SK-N-SH treated with all-trans-retinoic acid at 6 μM for 48 hours (cell line): ENCODE measurements around the gene IL1B.

Source experiments
- ATAC-seq: fragments of 200-7000 bp; cut with Tn5 transposase; 3 replicates; pipeline ENCODE4 v1.9.1; 2020; ENCODE audit warnings: mild to moderate bottlenecking, moderate library complexity
- ARNTL ChIP-seq: fragments of 450-650 bp; formaldehyde crosslinking; IDR thresholded peaks from 2 replicates; pipeline ENCODE4 v1.5.0; 2020; ENCODE audit warnings: low read depth, mild to moderate bottlenecking, moderate library complexity, borderline replicate concordance
- BACH2 ChIP-seq: fragments of 250-450 bp; sonication (Bioruptor Pico); IDR thresholded peaks from 2 replicates; pipeline ENCODE4 v1.9.0; 2021; ENCODE audit warnings: mild to moderate bottlenecking, borderline replicate concordance
- CREB5 ChIP-seq: fragments of 250-450 bp; sonication (Bioruptor Pico); IDR thresholded peaks from 2 replicates; pipeline ENCODE4 v1.5.1; 2020; ENCODE audit warnings: low read depth, mild to moderate bottlenecking, moderate library complexity
- CSDC2 ChIP-seq: fragments of 250-450 bp; sonication (Bioruptor Pico); IDR thresholded peaks from 2 replicates; pipeline ENCODE4 v1.5.0; 2020; ENCODE audit warnings: mild to moderate bottlenecking, moderate library complexity
- ESRRG ChIP-seq: fragments of 250-450 bp; sonication (Bioruptor Pico); IDR thresholded peaks from 2 replicates; pipeline ENCODE4 v1.6.1; 2021; ENCODE audit warnings: mild to moderate bottlenecking
- GLIS3 ChIP-seq: fragments of 250-450 bp; sonication (Bioruptor Pico); IDR thresholded peaks from 2 replicates; pipeline ENCODE4 v1.5.0; 2020; ENCODE audit warnings: mild to moderate bottlenecking, moderate library complexity
- ISL1 ChIP-seq: fragments of 250-450 bp; sonication (Bioruptor Pico); IDR thresholded peaks from 2 replicates; pipeline ENCODE4 v2.1.2; 2022; ENCODE audit warnings: mild to moderate bottlenecking, moderate library complexity
- OSR1 ChIP-seq: fragments of 250-450 bp; sonication (Bioruptor Pico); IDR thresholded peaks from 2 replicates; pipeline ENCODE4 v1.8.0; 2022; ENCODE audit warnings: moderate library complexity, mild to moderate bottlenecking, inconsistent platforms
- PATZ1 ChIP-seq: fragments of 250-450 bp; sonication (Bioruptor Pico); IDR thresholded peaks from 2 replicates; pipeline ENCODE4 v1.8.0; 2020; ENCODE audit warnings: mild to moderate bottlenecking, moderate library complexity, borderline replicate concordance
- POU6F1 ChIP-seq: fragments of 250-450 bp; sonication (Bioruptor Pico); IDR thresholded peaks from 2 replicates; pipeline ENCODE4 v1.8.0; 2021; ENCODE audit warnings: low read depth, mild to moderate bottlenecking, moderate library complexity, borderline replicate concordance
- PPARA ChIP-seq: fragments of 250-450 bp; sonication (Bioruptor Pico); IDR thresholded peaks from 2 replicates; pipeline ENCODE4 v1.5.0; 2020; ENCODE audit warnings: mild to moderate bottlenecking, borderline replicate concordance
- RARB ChIP-seq: fragments of 250-450 bp; sonication (Bioruptor Pico); IDR thresholded peaks from 2 replicates; pipeline ENCODE4 v1.8.0; 2021; ENCODE audit warnings: mild to moderate bottlenecking, moderate library complexity
- TCF4 ChIP-seq: fragments of 250-450 bp; sonication (Bioruptor Pico); IDR thresholded peaks from 2 replicates; pipeline ENCODE4 v1.8.0; 2021; ENCODE audit warnings: mild to moderate bottlenecking, moderate library complexity, borderline replicate concordance
- TOX ChIP-seq: fragments of 250-450 bp; sonication (Bioruptor Pico); IDR thresholded peaks from 2 replicates; pipeline ENCODE4 v1.8.0; 2021; ENCODE audit warnings: mild to moderate bottlenecking, moderate library complexity, borderline replicate concordance
- TSHZ2 ChIP-seq: fragments of 250-450 bp; sonication (Bioruptor Pico); IDR thresholded peaks from 2 replicates; pipeline ENCODE4 v1.5.0; 2020; ENCODE audit warnings: mild to moderate bottlenecking, moderate library complexity
- ZC3H10 ChIP-seq: fragments of 250-450 bp; sonication (Bioruptor Pico); IDR thresholded peaks from 2 replicates; pipeline ENCODE4 v1.5.1; 2021; ENCODE audit warnings: mild to moderate bottlenecking, moderate library complexity
- ZFP3 ChIP-seq: fragments of 250-450 bp; sonication (Bioruptor Pico); IDR thresholded peaks from 2 replicates; pipeline ENCODE4 v1.5.0; 2020; ENCODE audit warnings: mild to moderate bottlenecking, moderate library complexity
- ZFP30 ChIP-seq: fragments of 450-650 bp; formaldehyde crosslinking; IDR thresholded peaks from 2 replicates; pipeline ENCODE4 v1.5.0; 2022; ENCODE audit warnings: mild to moderate bottlenecking, moderate library complexity
- ZNF565 ChIP-seq: fragments of 450-650 bp; formaldehyde crosslinking; conservative IDR thresholded peaks from 2 replicates; pipeline ENCODE4 v1.5.0; 2020; ENCODE audit warnings: low read depth, mild to moderate bottlenecking, moderate library complexity
- ZNF70 ChIP-seq: fragments of 450-650 bp; formaldehyde crosslinking; IDR thresholded peaks from 2 replicates; pipeline ENCODE4 v1.5.0; 2020; ENCODE audit warnings: mild to moderate bottlenecking, moderate library complexity
- ZNF8 ChIP-seq: fragments of 450-650 bp; formaldehyde crosslinking; IDR thresholded peaks from 2 replicates; pipeline ENCODE4 v1.5.0; 2020; ENCODE audit warnings: mild to moderate bottlenecking, moderate library complexity

Gene IL1B

GRCh38 chr2:112836163-112836560 lies 417 bp downstream of the IL1B start (continued):
- TF ChIP-seq POU6F1 (no peak), ARNTL (CRISPR knock-in tag) (no peak), CSDC2 (CRISPR knock-in tag) (no peak), ZNF70 (no peak), OSR1 (CRISPR knock-in tag) (no peak)

GRCh38 chr2:112835536-112836162 lies 930 bp downstream of the IL1B start:
- TF ChIP-seq ZNF8 (CRISPR knock-in tag) (no peak), TSHZ2 (no peak), BACH2 (CRISPR knock-in tag) (no peak), OSR1 (CRISPR knock-in tag) (no peak), ISL1 (no peak), TCF4 (CRISPR knock-in tag) (no peak), TOX (CRISPR knock-in tag) (no peak), ARNTL (CRISPR knock-in tag) (no peak), RARB (CRISPR knock-in tag) (no peak), CSDC2 (CRISPR knock-in tag) (no peak), ZFP30 (CRISPR knock-in tag) (no peak), ZFP3 (CRISPR knock-in tag) (no peak), ZNF70 (no peak), GLIS3 (CRISPR knock-in tag) (no peak), ZNF565 (CRISPR knock-in tag) (no peak), ZC3H10 (CRISPR knock-in tag) (no peak), PATZ1 (CRISPR knock-in tag) (no peak), ESRRG (CRISPR knock-in tag) (no peak), CREB5 (CRISPR knock-in tag) (no peak)

GRCh38 chr2:112835061-112835501 lies 1.5 kb downstream of the IL1B start:
- no peak for ATAC-seq
- TF ChIP-seq TCF4 (CRISPR knock-in tag) (no peak), ARNTL (CRISPR knock-in tag) (no peak), ZFP30 (CRISPR knock-in tag) (no peak), ZNF8 (CRISPR knock-in tag) (no peak), ZNF70 (no peak), ESRRG (CRISPR knock-in tag) (no peak), TSHZ2 (no peak), CREB5 (CRISPR knock-in tag) (no peak), POU6F1 (no peak), ZFP3 (CRISPR knock-in tag) (no peak), PPARA (CRISPR knock-in tag) (no peak), CSDC2 (CRISPR knock-in tag) (no peak)
- TF ChIP-seq, all 23 proteins: peak for 0

More at GRCh38 chr2:112835536-112836162, 930 bp downstream of the IL1B start:
- no peak for ATAC-seq
